Breast epithelium (tissue), 3 donors: ENCODE measurements around the gene APBB2.

Experiments used
- POLR2A ChIP-seq: fragments of 450-650 bp; IDR thresholded peaks from one replicate; pipeline ENCODE4 v1.6.1; 2016; ENCODE audit warnings: antibody characterized with exemption, mild to moderate bottlenecking, moderate library complexity
- POLR2AphosphoS5 ChIP-seq, 3 donors: sonication (generic); formaldehyde crosslinking; IDR thresholded peaks; one replicate each; pipeline ENCODE4 v1.6.1; 2017; ENCODE audit warnings: antibody characterized with exemption in 3 of 3
- TF ChIP-seq, protein P1 (sequence below), 3 donors: fragments of 450-650 bp; IDR thresholded peaks; one replicate each; pipeline ENCODE4 v1.5.1; 2016 to 2017; ENCODE audit warnings: antibody characterized with exemption in 3 of 3, mild to moderate bottlenecking in 3 of 3, moderate library complexity in 3 of 3

GRCh38 chr4:40991908-40992307 lies 222.4 kb downstream of the APBB2 start:
- TF ChIP-seq, protein P1, sequence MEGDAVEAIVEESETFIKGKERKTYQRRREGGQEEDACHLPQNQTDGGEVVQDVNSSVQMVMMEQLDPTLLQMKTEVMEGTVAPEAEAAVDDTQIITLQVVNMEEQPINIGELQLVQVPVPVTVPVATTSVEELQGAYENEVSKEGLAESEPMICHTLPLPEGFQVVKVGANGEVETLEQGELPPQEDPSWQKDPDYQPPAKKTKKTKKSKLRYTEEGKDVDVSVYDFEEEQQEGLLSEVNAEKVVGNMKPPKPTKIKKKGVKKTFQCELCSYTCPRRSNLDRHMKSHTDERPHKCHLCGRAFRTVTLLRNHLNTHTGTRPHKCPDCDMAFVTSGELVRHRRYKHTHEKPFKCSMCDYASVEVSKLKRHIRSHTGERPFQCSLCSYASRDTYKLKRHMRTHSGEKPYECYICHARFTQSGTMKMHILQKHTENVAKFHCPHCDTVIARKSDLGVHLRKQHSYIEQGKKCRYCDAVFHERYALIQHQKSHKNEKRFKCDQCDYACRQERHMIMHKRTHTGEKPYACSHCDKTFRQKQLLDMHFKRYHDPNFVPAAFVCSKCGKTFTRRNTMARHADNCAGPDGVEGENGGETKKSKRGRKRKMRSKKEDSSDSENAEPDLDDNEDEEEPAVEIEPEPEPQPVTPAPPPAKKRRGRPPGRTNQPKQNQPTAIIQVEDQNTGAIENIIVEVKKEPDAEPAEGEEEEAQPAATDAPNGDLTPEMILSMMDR (IDR thresholded peaks at IDR 0.05), result no peak
- TF ChIP-seq POLR2A (no peak), POLR2AphosphoS5 (IDR thresholded peaks at IDR 0.05) (no peak)
